Parathyroid adenoma (tissue), 2 donors: ENCODE results near the gene ZNF337.

ENCODE experiments used
- H2AFZ ChIP-seq: fragments of 300-600 bp; sonication (generic); one replicate; pipeline ENCODE4 v1.7.0; 2017; ENCODE audit warnings: antibody characterized with exemption, mild to moderate bottlenecking
- H3K27ac ChIP-seq: fragments of 300-600 bp; sonication (generic); one replicate; pipeline ENCODE4 v1.7.0; 2017
- H3K27me3 ChIP-seq: fragments of 300-600 bp; sonication (generic); one replicate; pipeline ENCODE4 v1.7.0; 2017; ENCODE audit warnings: low read length; ENCODE audit not compliant: control insufficient read depth, insufficient read depth
- H3K36me3 ChIP-seq: fragments of 300-600 bp; sonication (generic); one replicate; pipeline ENCODE4 v1.7.0; 2017; ENCODE audit warnings: low read length; ENCODE audit not compliant: control insufficient read depth, insufficient read depth
- H3K4me1 ChIP-seq: fragments of 300-600 bp; sonication (generic); one replicate; pipeline ENCODE4 v1.7.0; 2017; ENCODE audit warnings: control low read depth
- H3K4me2 ChIP-seq: fragments of 300-600 bp; sonication (generic); one replicate; pipeline ENCODE4 v1.7.0; 2017; ENCODE audit warnings: low read length
- H3K4me3 ChIP-seq: fragments of 300-600 bp; sonication (generic); one replicate; pipeline ENCODE4 v1.7.0; 2017; ENCODE audit warnings: low read depth, low read length
- H3K79me2 ChIP-seq: fragments of 300-600 bp; sonication (generic); one replicate; pipeline ENCODE4 v1.7.0; 2017; ENCODE audit warnings: control low read depth
- H3K9ac ChIP-seq: fragments of 300-600 bp; sonication (generic); one replicate; pipeline ENCODE4 v1.7.0; 2017; ENCODE audit warnings: mild to moderate bottlenecking
- H3K9me3 ChIP-seq: fragments of 300-600 bp; sonication (generic); one replicate; pipeline ENCODE4 v1.7.0; 2017; ENCODE audit warnings: low read length; ENCODE audit not compliant: control insufficient read depth
- CTCF ChIP-seq: fragments of 300-600 bp; sonication (generic); IDR thresholded peaks from one replicate; pipeline ENCODE4 v1.7.0; 2017; ENCODE audit warnings: antibody characterized with exemption, mild to moderate bottlenecking
- donor health status: primary hyperparathyroidism.

ZNF337 gene

DNA sequence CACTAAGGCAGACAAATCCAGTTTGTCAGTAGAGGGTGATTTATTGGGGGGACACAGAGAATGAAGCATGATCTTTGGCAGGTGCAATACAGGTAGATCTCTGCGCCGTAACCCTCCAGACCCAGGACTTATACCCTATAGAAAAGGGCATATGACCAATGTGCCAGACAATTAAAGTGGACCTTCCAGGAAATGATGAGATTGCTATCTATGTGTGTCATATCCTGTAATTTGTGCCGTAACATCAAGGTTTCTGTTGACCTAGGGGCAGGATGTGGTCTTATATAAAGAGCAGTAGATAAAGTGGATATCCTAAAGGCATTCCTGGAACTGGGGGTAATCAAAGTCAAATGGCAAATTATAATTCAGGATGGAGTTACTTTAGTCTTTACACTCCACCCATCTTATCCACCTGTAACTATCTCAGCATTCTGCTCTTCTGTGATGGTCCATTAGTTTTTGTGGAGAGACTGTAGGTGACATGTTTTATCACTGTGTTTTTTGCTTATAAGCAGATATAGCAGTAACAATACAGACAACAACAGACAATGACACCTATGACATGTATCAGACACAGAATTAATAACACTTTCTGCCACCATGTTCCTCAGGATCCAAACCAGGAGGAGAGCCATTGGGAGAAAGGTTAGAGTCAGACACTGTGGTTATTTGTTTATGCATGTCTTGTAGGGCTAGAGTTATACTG lies 43.1 kb upstream of the ZNF337 start:
- H3K4me3 ChIP-seq = no peak overlapping the region
- no peaks in the 10 kb centered on the region for H3K4me1 ChIP-seq
- H3K9ac ChIP-seq = no peak overlapping the region
- H3K9me3 ChIP-seq = no peaks in the 10 kb centered on the region
- no peak overlapping the region for H2AFZ ChIP-seq
- H3K27me3 ChIP-seq = no peaks in the 10 kb centered on the region
- H3K79me2 ChIP-seq = no peaks in the 10 kb centered on the region
- H3K27ac ChIP-seq = no peak overlapping the region
- H3K36me3 ChIP-seq = no peaks in the 10 kb centered on the region
- TF ChIP-seq CTCF = no peak
- no peak overlapping the region for H3K4me2 ChIP-seq

- no peak overlapping the region for H3K4me3 ChIP-seq
- no peaks in the 10 kb centered on the region for H3K4me1 ChIP-seq
- H3K27ac ChIP-seq = no peak overlapping the region
- no peak overlapping the region for H3K4me2 ChIP-seq
- H3K9ac ChIP-seq = no peak overlapping the region
- H3K27me3 ChIP-seq = no peaks in the 10 kb centered on the region
- H2AFZ ChIP-seq = no peak overlapping the region
- no peaks in the 10 kb centered on the region for H3K36me3 ChIP-seq
- H3K9me3 ChIP-seq = no peaks in the 10 kb centered on the region
- no peak for TF ChIP-seq CTCF
- no peaks in the 10 kb centered on the region for H3K79me2 ChIP-seq
These were observed 41.5 kb upstream of the ZNF337 start for GRCh38 chr20:25738198-25738597.

DNA sequence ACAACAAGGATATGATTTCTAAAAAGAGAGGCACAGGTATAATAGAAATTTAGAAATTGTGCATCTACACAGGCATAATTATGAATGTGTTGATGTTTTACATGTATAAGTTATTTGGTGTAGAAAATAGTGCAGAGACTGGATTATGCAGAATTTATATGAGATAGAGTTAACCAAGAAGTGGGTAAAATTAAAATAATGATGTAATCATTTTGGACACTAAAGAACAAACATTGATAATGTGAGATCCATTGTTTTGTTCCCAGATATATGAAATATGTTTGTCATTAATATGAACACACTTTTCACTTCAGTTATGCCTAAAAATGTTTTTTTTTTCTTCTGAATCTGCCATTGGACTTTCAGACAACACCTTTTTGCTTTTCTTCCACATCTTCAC lies 37.2 kb upstream of the ZNF337 start:
- H2AFZ ChIP-seq = no peak overlapping the region
- H3K9me3 ChIP-seq = no peaks in the 10 kb centered on the region
- no peak overlapping the region for H3K4me2 ChIP-seq
- no peaks in the 10 kb centered on the region for H3K36me3 ChIP-seq
- H3K27me3 ChIP-seq = no peaks in the 10 kb centered on the region
- no peak overlapping the region for H3K9ac ChIP-seq
- no peaks in the 10 kb centered on the region for H3K4me1 ChIP-seq
- H3K4me3 ChIP-seq = no peak overlapping the region
- H3K27ac ChIP-seq = no peak overlapping the region
- no peaks in the 10 kb centered on the region for H3K79me2 ChIP-seq
- TF ChIP-seq CTCF = no peak

GRCh38 chr20:25730862-25731261 lies 34.2 kb upstream of the ZNF337 start:
- Histone ChIP-seq H3K4me2 (no peak overlapping the region), H3K9ac (no peak overlapping the region), H3K79me2 (peaks cover 3% of the 10 kb centered on the region), H3K27me3 (no peaks in the 10 kb centered on the region), H3K27ac (no peak overlapping the region), H3K36me3 (no peaks in the 10 kb centered on the region), H3K4me1 (no peaks in the 10 kb centered on the region), H2AFZ (no peak overlapping the region), H3K9me3 (no peaks in the 10 kb centered on the region), H3K4me3 (no peak overlapping the region)
- no peak for TF ChIP-seq CTCF

DNA sequence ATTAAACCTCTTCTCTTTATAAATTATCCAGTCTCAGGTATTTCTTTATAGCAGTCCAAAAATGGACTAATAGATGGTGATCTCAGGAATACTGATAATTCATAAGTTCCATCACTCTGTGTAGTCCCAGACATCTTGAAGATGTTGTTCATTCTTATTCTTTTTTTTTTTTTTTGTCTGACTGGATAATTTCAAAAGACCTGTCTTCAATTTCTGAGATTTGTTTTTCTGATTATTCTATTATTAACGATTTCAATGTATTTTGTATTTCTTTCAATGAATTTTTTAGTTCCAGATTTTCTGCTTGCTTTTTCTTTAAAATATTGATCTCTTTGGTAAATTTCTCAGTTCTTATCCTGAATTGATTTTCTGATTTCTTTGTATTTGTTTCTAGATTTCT lies 29.7 kb upstream of the ZNF337 start:
- Histone ChIP-seq H3K27ac (no peak overlapping the region), H3K27me3 (no peaks in the 10 kb centered on the region), H3K9me3 (no peaks in the 10 kb centered on the region), H3K79me2 (peaks cover 3% of the 10 kb centered on the region), H3K4me3 (no peak overlapping the region), H3K36me3 (no peaks in the 10 kb centered on the region), H3K9ac (no peak overlapping the region), H2AFZ (no peak overlapping the region), H3K4me2 (no peak overlapping the region), H3K4me1 (no peaks in the 10 kb centered on the region)
- no peak for TF ChIP-seq CTCF
